Measurements from ENCODE around the gene SMYD3. TPM values are rescaled to one million over a fixed set of nuclear protein-coding genes. Genes with fewer than 3 reads are reported as not detected.

The SMYD3 gene
- total and polyA plus RNA-seq, 2 of the 13 experiments (the other 11 are each of a cell fraction or from before 2014, with no cell fraction given) = 27.7 to 35.8 TPM

DNA sequence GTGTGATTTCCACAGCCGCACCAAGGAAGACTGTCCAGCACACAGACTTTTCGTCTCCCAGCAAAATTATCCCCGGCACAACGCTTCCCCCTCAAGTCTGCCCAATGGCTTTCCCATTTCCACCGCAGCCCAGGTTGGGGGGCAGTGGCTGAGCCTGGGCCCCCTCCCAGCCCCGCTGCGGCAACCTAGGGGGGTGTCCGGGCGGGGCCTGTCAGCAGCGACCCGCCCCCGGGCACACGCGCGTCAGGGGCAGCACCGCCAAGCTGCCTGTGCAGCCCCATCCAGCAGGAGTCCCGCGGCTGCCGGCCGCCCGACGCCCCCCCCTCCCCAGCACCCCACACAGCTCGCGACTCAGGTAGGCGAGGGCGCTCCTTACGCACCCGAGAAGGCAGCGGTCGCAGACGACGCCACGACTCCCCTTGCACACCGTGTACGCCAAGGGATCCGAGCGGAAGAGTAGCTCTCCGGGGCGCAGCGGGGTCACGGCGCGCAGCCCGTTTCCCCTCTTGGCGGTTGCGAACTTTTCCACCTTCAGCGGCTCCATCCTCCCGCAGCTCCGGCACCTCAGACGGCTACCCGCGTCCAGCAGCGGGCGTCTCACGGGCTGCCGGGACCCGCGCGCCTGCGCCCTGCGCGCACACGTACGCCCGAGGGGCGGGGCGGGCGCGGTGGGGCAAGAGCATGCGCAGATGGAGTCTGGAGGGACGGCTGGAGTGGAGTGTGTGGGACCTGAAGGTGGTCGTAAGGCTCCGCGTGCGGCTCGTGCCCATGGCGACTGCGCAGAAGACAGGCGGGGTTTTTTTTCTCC, at the start of gene SMYD3 (continued):
- no peak for TF ChIP-seq ZNF260 (CRISPR knock-in tag; IDR thresholded peaks at IDR 0.05; ENCODE audit: borderline replicate concordance, low read depth)
- TF ChIP-seq, protein P1, sequence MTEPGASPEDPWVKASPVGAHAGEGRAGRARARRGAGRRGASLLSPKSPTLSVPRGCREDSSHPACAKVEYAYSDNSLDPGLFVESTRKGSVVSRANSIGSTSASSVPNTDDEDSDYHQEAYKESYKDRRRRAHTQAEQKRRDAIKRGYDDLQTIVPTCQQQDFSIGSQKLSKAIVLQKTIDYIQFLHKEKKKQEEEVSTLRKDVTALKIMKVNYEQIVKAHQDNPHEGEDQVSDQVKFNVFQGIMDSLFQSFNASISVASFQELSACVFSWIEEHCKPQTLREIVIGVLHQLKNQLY (CRISPR knock-in tag; IDR thresholded peaks at IDR 0.05) = no peak
- no peak for TF ChIP-seq CREB1 (IDR thresholded peaks at IDR 0.05)
- TF ChIP-seq CREB1 (CRISPR knock-in tag; IDR thresholded peaks at IDR 0.05) = no peak
- no peak for TF ChIP-seq ZNF234 (CRISPR knock-in tag; conservative IDR thresholded peaks at IDR 0.05)
- 0 out of 2 replicates have a peak, but pooled peaks have one; percentile 21 for TF ChIP-seq CHCHD3 (CRISPR knock-in tag; IDR thresholded peaks at IDR 0.05)
- peak; percentile 61 for TF ChIP-seq ZMYM4 (CRISPR knock-in tag; IDR thresholded peaks at IDR 0.05)
- TF ChIP-seq CEBPZ (IDR thresholded peaks at IDR 0.05; ENCODE audit: low read length) = no peak
- TF ChIP-seq ZNF782 (CRISPR knock-in tag; IDR thresholded peaks at IDR 0.05; ENCODE audit: borderline replicate concordance) = no peak
- no peak for TF ChIP-seq TGIF2 (CRISPR knock-in tag; IDR thresholded peaks at IDR 0.05)
- peak; percentile 99 for TF ChIP-seq ZNF777 (CRISPR knock-in tag; IDR thresholded peaks at IDR 0.05)
- peak; percentile 55 for TF ChIP-seq ASH2L (IDR thresholded peaks at IDR 0.05; ENCODE audit: insufficient read length, low read depth, low read length)
- TF ChIP-seq AGO1 (IDR thresholded peaks at IDR 0.05; ENCODE audit: low read depth, low read length, poor library complexity, severe bottlenecking) = no peak
- TF ChIP-seq ZNF547 (CRISPR knock-in tag; IDR thresholded peaks at IDR 0.05) = peak; percentile 51; the same call in 1 of the 2 replicates
- TF ChIP-seq ZNF263 (CRISPR knock-in tag; IDR thresholded peaks at IDR 0.05) = peak; percentile 55; the same call in 1 of the 2 replicates
- TF ChIP-seq ZNF562 (CRISPR knock-in tag; IDR thresholded peaks at IDR 0.05; ENCODE audit: borderline replicate concordance) = no peak
- no peak; the same call in 1 of the 2 replicates for TF ChIP-seq SMAD1 (CRISPR knock-in tag; IDR thresholded peaks at IDR 0.05; ENCODE audit: borderline replicate concordance, low read depth)
- no peak for TF ChIP-seq RELA (CRISPR knock-in tag; IDR thresholded peaks at IDR 0.05)
- TF ChIP-seq SKIL (CRISPR knock-in tag; IDR thresholded peaks at IDR 0.05; ENCODE audit: borderline replicate concordance) = no peak
- no peak for TF ChIP-seq KAT8 (CRISPR knock-in tag; IDR thresholded peaks at IDR 0.05)
- 0 out of 2 replicates have a peak, but pooled peaks have one; percentile 64 for TF ChIP-seq MXD1 (CRISPR knock-in tag; IDR thresholded peaks at IDR 0.05)
- TF ChIP-seq POGZ (CRISPR knock-in tag; IDR thresholded peaks at IDR 0.05) = no peak; the same call in 1 of the 2 replicates
- no peak for TF ChIP-seq CREM (IDR thresholded peaks at IDR 0.05)
- TF ChIP-seq CREM (CRISPR knock-in tag; IDR thresholded peaks at IDR 0.05) = no peak
- TF ChIP-seq ZNF749 (CRISPR knock-in tag; IDR thresholded peaks at IDR 0.05; ENCODE audit: borderline replicate concordance) = no peak
